HCT116 (cell line): ENCODE measurements around the gene ADGRE3. TPM values are rescaled to one million over a fixed set of nuclear protein-coding genes. Genes with fewer than 3 reads are reported as not detected.

ENCODE experiments used
- ATAC-seq: fragments of 200-7000 bp; cut with Tn5 transposase; 2 replicates; pipeline ENCODE4 v1.9.1; 2020; ENCODE audit warnings: mild to moderate bottlenecking, moderate library complexity
- BruUV-seq: library from RNA; stranded (reverse); fragments of 400-500 nt; replicated peaks from 2 replicates; lab custom pipeline; 2021; lab: Mats Ljungman, UMichigan
- CTCF ChIA-PET: fragments of 300-600 bp; sonication (Branson Sonifier 250); formaldehyde crosslinking; loops from one replicate; lab custom pipeline; 2021; ENCODE audit warnings: antibody characterized with exemption; lab: Charles Lee
- POLR2A ChIA-PET: fragments of 300-600, 350-600 bp; sonication (Branson Sonifier 250); formaldehyde crosslinking; loops from one replicate; lab custom pipeline; 2021; ENCODE audit warnings: antibody characterized with exemption; lab: Charles Lee
- RAD21 ChIA-PET, 2 experiments: fragments of 300-600 bp; sonication (Branson Sonifier 250); formaldehyde crosslinking; loops; one replicate each; lab custom pipeline; 2023; ENCODE audit warnings: low total read pairs in 2 of 2; ENCODE audit not compliant: uncharacterized antibody in 2 of 2, unreplicated experiment in 2 of 2, low non-redundant PET in 1 of 2; lab: Charles Lee
- DNase-seq: peaks from one replicate; pipeline ENCODE4 v3.0.0-alpha.2; 2010; ENCODE audit warnings: low read depth, low spot score
- H2AFZ ChIP-seq: fragments of 200-600 bp; shearing (Covaris generic), sonication (generic); 2 replicates; pipeline ENCODE4 v1.6.1; 2017; ENCODE audit warnings: low read depth, mixed run types, mixed read lengths, antibody characterized with exemption, low read length; ENCODE audit not compliant: poor library complexity, severe bottlenecking
- H3K27ac ChIP-seq: 2 replicates; pipeline ENCODE4 v1.5.1; 2012; ENCODE audit warnings: low read depth, low read length
- H3K27me3 ChIP-seq: fragments of 200-600 bp; sonication (generic); 2 replicates; pipeline ENCODE4 v1.6.1; 2016; ENCODE audit warnings: mixed run types, low read length, mixed read lengths; ENCODE audit not compliant: insufficient read depth
- H3K36me3 ChIP-seq, 2 experiments: fragments of 200-500 bp in 1 of 2; fragments of 200-600 bp in 1 of 2; sonication (Bioruptor generic) in 1 of 2; sonication (generic) in 1 of 2; 2 replicates each; pipeline versions ENCODE4 v1.5.1 to v1.6.1; 2014 to 2016; ENCODE audit warnings: low read length in 2 of 2, inconsistent platforms in 1 of 2, mixed read lengths in 1 of 2, mixed run types in 1 of 2; ENCODE audit not compliant: insufficient read depth in 2 of 2, control insufficient read depth in 1 of 2
- H3K4me1 ChIP-seq, 2 experiments: fragments of 200-600 bp in 1 of 2; sonication (generic) in 1 of 2; 2 replicates each; pipeline versions ENCODE4 v1.5.1 to v1.6.1; 2012 to 2017; ENCODE audit warnings: low read length in 2 of 2, inconsistent platforms in 1 of 2, mild to moderate bottlenecking in 1 of 2, mixed read lengths in 1 of 2, mixed run types in 1 of 2, moderate library complexity in 1 of 2; ENCODE audit not compliant: insufficient read depth in 2 of 2, control insufficient read depth in 1 of 2
- H3K4me2 ChIP-seq: fragments of 200-600 bp; sonication (generic); 2 replicates; pipeline ENCODE4 v1.6.1; 2017; ENCODE audit warnings: mixed run types, low read length, mixed read lengths
- H3K4me3 ChIP-seq, 2 experiments: fragments of 200-600 bp in 1 of 2; sonication (generic) in 1 of 2; replicated peaks in 1 of 2; 2 replicates each; pipeline ENCODE4 v1.5.1; 2011 to 2016; ENCODE audit warnings: low read length in 2 of 2, control low read depth in 1 of 2, low read depth in 1 of 2, mild to moderate bottlenecking in 1 of 2, mixed read lengths in 1 of 2, mixed run types in 1 of 2
- H3K79me2 ChIP-seq: fragments of 200-600 bp; sonication (generic); 2 replicates; pipeline ENCODE4 v1.6.1; 2017; ENCODE audit warnings: mild to moderate bottlenecking, mixed run types, low read length, moderate library complexity, mixed read lengths; ENCODE audit not compliant: insufficient read depth
- H3K9ac ChIP-seq: fragments of 200-600 bp; sonication (generic); 2 replicates; pipeline ENCODE4 v1.6.1; 2016; ENCODE audit warnings: low read length, mixed read lengths
- H3K9me2 ChIP-seq: fragments of 200-600 bp; sonication (generic), shearing (Covaris generic); 2 replicates; pipeline ENCODE4 v1.6.1; 2017; ENCODE audit warnings: mixed run types, mild to moderate bottlenecking, moderate library complexity; ENCODE audit not compliant: insufficient read depth
- H3K9me3 ChIP-seq, 2 experiments: fragments of 200-500 bp in 1 of 2; fragments of 200-600 bp in 1 of 2; sonication (Bioruptor generic) in 1 of 2; sonication (generic) in 1 of 2; 2 replicates each; pipeline ENCODE4 v1.6.1; 2014 to 2017; ENCODE audit warnings: low read length in 2 of 2, mixed read lengths in 2 of 2, inconsistent platforms in 1 of 2, low read depth in 1 of 2, mild to moderate bottlenecking in 1 of 2, mixed run types in 1 of 2, moderate library complexity in 1 of 2; ENCODE audit not compliant: control insufficient read depth in 1 of 2, insufficient read depth in 1 of 2
- H4K20me1 ChIP-seq: fragments of 200-600 bp; sonication (generic), shearing (Covaris generic); 2 replicates; pipeline ENCODE4 v1.6.1; 2017; ENCODE audit warnings: mixed run types, mild to moderate bottlenecking, moderate library complexity; ENCODE audit not compliant: insufficient read depth
- CEBPB ChIP-seq: IDR thresholded peaks from 2 replicates; pipeline ENCODE4 v1.6.1; 2012; ENCODE audit warnings: low read depth
- ELF1 ChIP-seq: IDR thresholded peaks from 2 replicates; pipeline ENCODE4 v1.6.1; 2012; ENCODE audit warnings: low read depth, borderline replicate concordance
- EZH2 ChIP-seq: fragments of 200-600 bp; sonication (generic); IDR thresholded peaks from 2 replicates; pipeline ENCODE4 v1.6.1; 2017; ENCODE audit warnings: antibody characterized with exemption, mixed run types
- FOSL1 ChIP-seq: IDR thresholded peaks from 2 replicates; pipeline ENCODE4 v1.6.1; 2012; ENCODE audit warnings: low read depth
- JUND ChIP-seq: IDR thresholded peaks from 2 replicates; pipeline ENCODE4 v1.6.1; 2012
- MAX ChIP-seq: IDR thresholded peaks from 2 replicates; pipeline ENCODE4 v1.6.1; 2012
- POLR2AphosphoS5 ChIP-seq: IDR thresholded peaks from 2 replicates; pipeline ENCODE4 v1.6.1; 2011; ENCODE audit warnings: mild to moderate bottlenecking, low read depth, low read length, moderate library complexity
- RAD21 ChIP-seq: IDR thresholded peaks from 2 replicates; pipeline ENCODE4 v1.6.1; 2012; ENCODE audit warnings: low read depth, mild to moderate bottlenecking
- REST ChIP-seq: IDR thresholded peaks from 2 replicates; pipeline ENCODE4 v1.6.1; 2012; ENCODE audit warnings: low read depth
- SP1 ChIP-seq: IDR thresholded peaks from 2 replicates; pipeline ENCODE4 v1.6.1; 2012; ENCODE audit warnings: low read depth
- SRF ChIP-seq: IDR thresholded peaks from 2 replicates; pipeline ENCODE4 v1.6.1; 2012; ENCODE audit warnings: low read depth
- TCF7L2 ChIP-seq: IDR thresholded peaks from 2 replicates; pipeline ENCODE4 v1.7.0; 2011; ENCODE audit warnings: borderline replicate concordance, inconsistent platforms; ENCODE audit not compliant: insufficient read depth, insufficient read length; ENCODE audit errors: extremely low read depth
- YY1 ChIP-seq: IDR thresholded peaks from 2 replicates; pipeline ENCODE4 v1.6.1; 2011; ENCODE audit warnings: low read length, low read depth, moderate library complexity, mild to moderate bottlenecking; ENCODE audit not compliant: insufficient replicate concordance; ENCODE audit errors: extremely low read depth
- ZBTB33 ChIP-seq: IDR thresholded peaks from 2 replicates; pipeline ENCODE4 v1.6.1; 2011; ENCODE audit warnings: mild to moderate bottlenecking, low read length, moderate library complexity; ENCODE audit not compliant: insufficient replicate concordance; ENCODE audit errors: extremely low read depth
- ZFX ChIP-seq: fragments of 450-650 bp; IDR thresholded peaks from 2 replicates; pipeline ENCODE4 v1.6.1; 2017
- ZNF274 ChIP-seq: fragments of 200-500 bp; sonication (Bioruptor generic); IDR thresholded peaks from 2 replicates; pipeline ENCODE4 v1.6.1; 2014; ENCODE audit warnings: mild to moderate bottlenecking, low read depth, low read length, inconsistent platforms
- intact Hi-C: fragments of 100-400 bp; cut with micrococcal nuclease; formaldehyde crosslinking; loops from 2 replicates; pipeline ENCODE4 v1.10.0; 2022
- total RNA-seq: library from RNA; stranded (reverse); gene quantifications from one replicate; pipeline ENCODE4 v1.2.1, GENCODE V29; 2021; ENCODE audit not compliant: unreplicated experiment

ADGRE3 gene
- total RNA-seq, 1 experiment from 2014 or later: not detected

GRCh38 chr19:14677464-14677863 is 2.8 kb upstream of the ADGRE3 start:
- Histone ChIP-seq H3K4me1 (no peaks in the 10 kb centered on the region), H4K20me1 (no peaks in the 10 kb centered on the region), H3K9me3 (no peaks in the 10 kb centered on the region), H3K4me3 (no peak overlapping the region), H3K27ac (no peak overlapping the region), H3K79me2 (no peaks in the 10 kb centered on the region), H2AFZ (no peak overlapping the region), H3K4me2 (no peak overlapping the region), H3K27me3 (peaks cover 13% of the 10 kb centered on the region; the same call in 1 of the 2 replicates), H3K9me2 (no peaks in the 10 kb centered on the region), H3K9ac (no peak overlapping the region), H3K36me3 (no peaks in the 10 kb centered on the region)
- CTCF ChIA-PET: interaction anchor here (1.4 kb wide), 1 partner anchor 9 kb away, joined by 5 read pairs; no protein-coding TSS in a partner anchor
- RAD21 ChIA-PET: no interaction called here
- intact Hi-C loops: no loop called here
- no TSS peak for BruUV-seq
- ATAC-seq (no peak), DNase-seq (no peak)
- TF ChIP-seq ELF1 (no peak), FOSL1 (no peak), YY1 (no peak), SRF (no peak), SP1 (no peak), MAX (no peak), EZH2 (no peak), TCF7L2 (no peak), POLR2AphosphoS5 (no peak), JUND (no peak), CEBPB (no peak), RAD21 (no peak)
- POLR2A ChIA-PET: no interaction called here

- ATAC-seq: no peak
- TF ChIP-seq ZFX (no peak), CEBPB (no peak), ZNF274 (no peak), ZBTB33 (no peak), EZH2 (no peak), REST (no peak), MAX (no peak), TCF7L2 (no peak)
Observed at GRCh38 chr19:14676762-14677161, 2.1 kb upstream of the ADGRE3 start.

More at GRCh38 chr19:14676762-14677161, 2.1 kb upstream of the ADGRE3 start:
- Histone ChIP-seq H2AFZ (no peak overlapping the region), H3K4me3 (no peak overlapping the region), H3K9me2 (no peaks in the 10 kb centered on the region), H3K27me3 (peaks cover 20% of the 10 kb centered on the region; the same call in 1 of the 2 replicates), H3K9ac (no peak overlapping the region), H3K9me3 (no peaks in the 10 kb centered on the region), H4K20me1 (no peaks in the 10 kb centered on the region), H3K27ac (no peak overlapping the region), H3K4me1 (no peaks in the 10 kb centered on the region), H3K79me2 (no peaks in the 10 kb centered on the region), H3K36me3 (no peaks in the 10 kb centered on the region), H3K4me2 (no peak overlapping the region)
- CTCF ChIA-PET: interaction anchor here (1.4 kb wide), 1 partner anchor 10 kb away, joined by 5 read pairs; no protein-coding TSS in a partner anchor
- no TSS peak for BruUV-seq
- POLR2A ChIA-PET: no interaction called here
- DNase-seq: no peak
- RAD21 ChIA-PET: no interaction called here
- intact Hi-C loops: no loop called here
